ENCODE data around the gene FZR1. TPM values are rescaled to one million over a fixed set of nuclear protein-coding genes. Genes with fewer than 3 reads are reported as not detected.
A peak's percentile ranks its signal among the peaks of the same experiment; 100 is the strongest.

The FZR1 gene
- total and polyA plus RNA-seq, 2 of the 13 experiments (the other 11 are each of a cell fraction or from before 2014, with no cell fraction given) = 29.0 to 30.8 TPM

- TF ChIP-seq, protein P1, sequence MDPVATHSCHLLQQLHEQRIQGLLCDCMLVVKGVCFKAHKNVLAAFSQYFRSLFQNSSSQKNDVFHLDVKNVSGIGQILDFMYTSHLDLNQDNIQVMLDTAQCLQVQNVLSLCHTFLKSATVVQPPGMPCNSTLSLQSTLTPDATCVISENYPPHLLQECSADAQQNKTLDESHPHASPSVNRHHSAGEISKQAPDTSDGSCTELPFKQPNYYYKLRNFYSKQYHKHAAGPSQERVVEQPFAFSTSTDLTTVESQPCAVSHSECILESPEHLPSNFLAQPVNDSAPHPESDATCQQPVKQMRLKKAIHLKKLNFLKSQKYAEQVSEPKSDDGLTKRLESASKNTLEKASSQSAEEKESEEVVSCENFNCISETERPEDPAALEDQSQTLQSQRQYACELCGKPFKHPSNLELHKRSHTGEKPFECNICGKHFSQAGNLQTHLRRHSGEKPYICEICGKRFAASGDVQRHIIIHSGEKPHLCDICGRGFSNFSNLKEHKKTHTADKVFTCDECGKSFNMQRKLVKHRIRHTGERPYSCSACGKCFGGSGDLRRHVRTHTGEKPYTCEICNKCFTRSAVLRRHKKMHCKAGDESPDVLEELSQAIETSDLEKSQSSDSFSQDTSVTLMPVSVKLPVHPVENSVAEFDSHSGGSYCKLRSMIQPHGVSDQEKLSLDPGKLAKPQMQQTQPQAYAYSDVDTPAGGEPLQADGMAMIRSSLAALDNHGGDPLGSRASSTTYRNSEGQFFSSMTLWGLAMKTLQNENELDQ (CRISPR knock-in tag; IDR thresholded peaks at IDR 0.05; ENCODE audit: borderline replicate concordance) = no peak
- TF ChIP-seq MTF1 (CRISPR knock-in tag; IDR thresholded peaks at IDR 0.05) (no peak), ZNF639 (CRISPR knock-in tag; conservative IDR thresholded peaks at IDR 0.05) (no peak; the same call in 1 of the 2 replicates), SIN3B (IDR thresholded peaks at IDR 0.05; ENCODE audit: low read length) (no peak), HOXA3 (CRISPR knock-in tag; IDR thresholded peaks at IDR 0.05) (peak; percentile 30; the same call in 1 of the 2 replicates), FOXA3 (CRISPR knock-in tag; IDR thresholded peaks at IDR 0.05) (no peak; the same call in 1 of the 2 replicates), ZNF296 (CRISPR knock-in tag; conservative IDR thresholded peaks at IDR 0.05) (no peak), GMEB1 (CRISPR knock-in tag; IDR thresholded peaks at IDR 0.05; ENCODE audit: borderline replicate concordance) (peak; percentile 20; the same call in 1 of the 2 replicates), MTF2 (CRISPR knock-in tag; IDR thresholded peaks at IDR 0.05; ENCODE audit: borderline replicate concordance) (0 out of 2 replicates have a peak, but pooled peaks have one; percentile 3), RAD51 (IDR thresholded peaks at IDR 0.05; ENCODE audit: borderline replicate concordance) (no peak), ARNTL (CRISPR knock-in tag; IDR thresholded peaks at IDR 0.05) (no peak)
- TF ChIP-seq, protein P2, sequence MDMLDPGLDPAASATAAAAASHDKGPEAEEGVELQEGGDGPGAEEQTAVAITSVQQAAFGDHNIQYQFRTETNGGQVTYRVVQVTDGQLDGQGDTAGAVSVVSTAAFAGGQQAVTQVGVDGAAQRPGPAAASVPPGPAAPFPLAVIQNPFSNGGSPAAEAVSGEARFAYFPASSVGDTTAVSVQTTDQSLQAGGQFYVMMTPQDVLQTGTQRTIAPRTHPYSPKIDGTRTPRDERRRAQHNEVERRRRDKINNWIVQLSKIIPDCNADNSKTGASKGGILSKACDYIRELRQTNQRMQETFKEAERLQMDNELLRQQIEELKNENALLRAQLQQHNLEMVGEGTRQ (IDR thresholded peaks at IDR 0.05; ENCODE audit: low read depth, low read length) = no peak
- TF ChIP-seq, protein P2 (CRISPR knock-in tag; IDR thresholded peaks at IDR 0.05; ENCODE audit: borderline replicate concordance) = no peak
- TF ChIP-seq, protein P3, sequence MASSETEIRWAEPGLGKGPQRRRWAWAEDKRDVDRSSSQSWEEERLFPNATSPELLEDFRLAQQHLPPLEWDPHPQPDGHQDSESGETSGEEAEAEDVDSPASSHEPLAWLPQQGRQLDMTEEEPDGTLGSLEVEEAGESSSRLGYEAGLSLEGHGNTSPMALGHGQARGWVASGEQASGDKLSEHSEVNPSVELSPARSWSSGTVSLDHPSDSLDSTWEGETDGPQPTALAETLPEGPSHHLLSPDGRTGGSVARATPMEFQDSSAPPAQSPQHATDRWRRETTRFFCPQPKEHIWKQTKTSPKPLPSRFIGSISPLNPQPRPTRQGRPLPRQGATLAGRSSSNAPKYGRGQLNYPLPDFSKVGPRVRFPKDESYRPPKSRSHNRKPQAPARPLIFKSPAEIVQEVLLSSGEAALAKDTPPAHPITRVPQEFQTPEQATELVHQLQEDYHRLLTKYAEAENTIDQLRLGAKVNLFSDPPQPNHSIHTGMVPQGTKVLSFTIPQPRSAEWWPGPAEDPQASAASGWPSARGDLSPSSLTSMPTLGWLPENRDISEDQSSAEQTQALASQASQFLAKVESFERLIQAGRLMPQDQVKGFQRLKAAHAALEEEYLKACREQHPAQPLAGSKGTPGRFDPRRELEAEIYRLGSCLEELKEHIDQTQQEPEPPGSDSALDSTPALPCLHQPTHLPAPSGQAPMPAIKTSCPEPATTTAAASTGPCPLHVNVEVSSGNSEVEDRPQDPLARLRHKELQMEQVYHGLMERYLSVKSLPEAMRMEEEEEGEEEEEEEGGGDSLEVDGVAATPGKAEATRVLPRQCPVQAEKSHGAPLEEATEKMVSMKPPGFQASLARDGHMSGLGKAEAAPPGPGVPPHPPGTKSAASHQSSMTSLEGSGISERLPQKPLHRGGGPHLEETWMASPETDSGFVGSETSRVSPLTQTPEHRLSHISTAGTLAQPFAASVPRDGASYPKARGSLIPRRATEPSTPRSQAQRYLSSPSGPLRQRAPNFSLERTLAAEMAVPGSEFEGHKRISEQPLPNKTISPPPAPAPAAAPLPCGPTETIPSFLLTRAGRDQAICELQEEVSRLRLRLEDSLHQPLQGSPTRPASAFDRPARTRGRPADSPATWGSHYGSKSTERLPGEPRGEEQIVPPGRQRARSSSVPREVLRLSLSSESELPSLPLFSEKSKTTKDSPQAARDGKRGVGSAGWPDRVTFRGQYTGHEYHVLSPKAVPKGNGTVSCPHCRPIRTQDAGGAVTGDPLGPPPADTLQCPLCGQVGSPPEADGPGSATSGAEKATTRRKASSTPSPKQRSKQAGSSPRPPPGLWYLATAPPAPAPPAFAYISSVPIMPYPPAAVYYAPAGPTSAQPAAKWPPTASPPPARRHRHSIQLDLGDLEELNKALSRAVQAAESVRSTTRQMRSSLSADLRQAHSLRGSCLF (CRISPR knock-in tag; IDR thresholded peaks at IDR 0.05; ENCODE audit: borderline replicate concordance) = no peak
Observed at GRCh38 chr19:3480383-3481091, 25.6 kb upstream of the FZR1 start, which contains the start of gene SMIM24 (continued).

Measured in HepG2 (cell line).